HepG2 (cell line): ENCODE measurements around the gene PODXL2. TPM values are rescaled to one million over a fixed set of nuclear protein-coding genes. Genes with fewer than 3 reads are reported as not detected.

Source experiments
- ATAC-seq: fragments of 200-7000 bp; cut with Tn5 transposase; 3 replicates; pipeline ENCODE4 v1.9.1; 2020; ENCODE audit warnings: mild to moderate bottlenecking, moderate library complexity
- BruUV-seq: library from RNA; stranded (reverse); fragments of 400-500 nt; replicated peaks from 2 replicates; lab custom pipeline; 2021; lab: Mats Ljungman, UMichigan
- CTCF ChIA-PET: fragments of 300-600 bp; formaldehyde crosslinking; extraction: SDS; loops from one replicate; lab custom pipeline; 2021; ENCODE audit warnings: low total read pairs, inconsistent platforms, low intra/inter-chr PET ratio; lab: Yijun Ruan, JAX
- POLR2A ChIA-PET: fragments of 350-600 bp; sonication (Branson Sonifier 250); formaldehyde crosslinking; loops from one replicate; lab custom pipeline; 2020; ENCODE audit warnings: antibody characterized with exemption, inconsistent platforms; lab: Yijun Ruan, JAX
- DNase-seq: peaks from one replicate; pipeline ENCODE4 v3.0.0-alpha.2; 2015; ENCODE audit warnings: low spot score
- FAIRE-seq: peaks from 3 replicates; lab custom pipeline; 2011; peaks lifted over from hg19 to GRCh38; lab: Jason Lieb, UNC
- H2AFZ ChIP-seq: one replicate; pipeline ENCODE4 v1.6.1; 2011; ENCODE audit warnings: low read length, inconsistent platforms
- H3K27ac ChIP-seq: fragments of 300-600 bp; 3 replicates; pipeline ENCODE4 v1.8.0; 2011; ENCODE audit warnings: mixed run types, mild to moderate bottlenecking, mixed read lengths, low read length, inconsistent platforms; ENCODE audit not compliant: insufficient read depth; ENCODE audit errors: extremely low read length
- H3K27me3 ChIP-seq, 2 experiments: fragments of 200-600 bp in 1 of 2; 2 replicates in 1 of 2; 3 replicates in 1 of 2; pipeline versions ENCODE4 v1.6.0 to v1.8.0; 2011; ENCODE audit warnings: low read length in 2 of 2, mild to moderate bottlenecking in 2 of 2, moderate library complexity in 2 of 2, inconsistent platforms in 1 of 2; ENCODE audit not compliant: insufficient read depth in 2 of 2, control insufficient read depth in 1 of 2
- H3K36me3 ChIP-seq, 2 experiments: fragments of 200-600 bp in 1 of 2; replicated peaks in 1 of 2; 2 replicates in 1 of 2; 3 replicates in 1 of 2; pipeline versions ENCODE4 v1.5.1 to v1.8.0; 2011; ENCODE audit warnings: low read length in 2 of 2, inconsistent platforms in 1 of 2; ENCODE audit not compliant: insufficient read depth in 2 of 2, control insufficient read depth in 1 of 2
- H3K4me1 ChIP-seq: 2 replicates; pipeline ENCODE4 v1.5.1; 2012; ENCODE audit warnings: low read length, inconsistent platforms; ENCODE audit not compliant: insufficient read depth
- H3K4me2 ChIP-seq: 2 replicates; pipeline ENCODE4 v1.6.0; 2011; ENCODE audit warnings: low read depth, low read length, inconsistent platforms
- H3K4me3 ChIP-seq, 3 experiments: fragments of 200-600 bp in 1 of 3; sonication (generic), shearing (Covaris generic) in 1 of 3; replicated peaks in 1 of 3; 2 replicates each; pipeline ENCODE4 v1.5.1; 2011 to 2016; ENCODE audit warnings: low read length in 3 of 3, inconsistent platforms in 2 of 3, low read depth in 2 of 3, mild to moderate bottlenecking in 2 of 3, control low read depth in 1 of 3, mixed read lengths in 1 of 3; ENCODE audit not compliant: insufficient read depth in 1 of 3
- H3K79me2 ChIP-seq: one replicate; pipeline ENCODE4 v1.6.1; 2011; ENCODE audit warnings: low read length, inconsistent platforms; ENCODE audit not compliant: insufficient read depth
- H3K9ac ChIP-seq: 2 replicates; pipeline ENCODE4 v1.6.0; 2011; ENCODE audit warnings: mild to moderate bottlenecking, low read depth, low read length, inconsistent platforms; ENCODE audit not compliant: insufficient read depth
- H3K9me3 ChIP-seq: 2 replicates; pipeline ENCODE4 v1.5.1; 2012; ENCODE audit warnings: mild to moderate bottlenecking, low read length
- H4K20me1 ChIP-seq: 2 replicates; pipeline ENCODE4 v1.6.0; 2011; ENCODE audit warnings: inconsistent platforms, mild to moderate bottlenecking, low read length, moderate library complexity; ENCODE audit not compliant: insufficient read depth
- ARHGAP35 ChIP-seq: sonication (generic); formaldehyde crosslinking; IDR thresholded peaks from 2 replicates; pipeline ENCODE4 v1.9.0; 2022; ENCODE audit warnings: mild to moderate bottlenecking, inconsistent platforms, moderate library complexity, missing genetic modification reagents, borderline replicate concordance
- DMAP1 ChIP-seq: IDR thresholded peaks from 2 replicates; pipeline ENCODE4 v1.6.1; 2016
- HES4 ChIP-seq: sonication (generic); formaldehyde crosslinking; IDR thresholded peaks from 2 replicates; pipeline ENCODE4 v1.9.0; 2021; ENCODE audit warnings: mild to moderate bottlenecking, missing genetic modification reagents, borderline replicate concordance
- KAT2B ChIP-seq: fragments of 150-350 bp; IDR thresholded peaks from 2 replicates; pipeline ENCODE4 v1.6.1; 2014; ENCODE audit warnings: low read depth, low read length, borderline replicate concordance
- NFRKB ChIP-seq: fragments of 450-650 bp; IDR thresholded peaks from 2 replicates; pipeline ENCODE4 v1.6.1; 2017
- POGZ ChIP-seq: sonication (generic); formaldehyde crosslinking; IDR thresholded peaks from 2 replicates; pipeline ENCODE4 v1.4.0; 2020; ENCODE audit warnings: mild to moderate bottlenecking, missing genetic modification reagents
- POLR2AphosphoS5 ChIP-seq: IDR thresholded peaks from 2 replicates; pipeline ENCODE4 v1.6.1; 2012; ENCODE audit warnings: low read depth, low read length
- TBX3 ChIP-seq: fragments of 450-650 bp; IDR thresholded peaks from 2 replicates; pipeline ENCODE4 v1.6.1; 2017; ENCODE audit warnings: antibody characterized with exemption, mild to moderate bottlenecking, inconsistent platforms, borderline replicate concordance
- USF2 ChIP-seq, 2 experiments: sonication (generic) in 1 of 2; formaldehyde crosslinking in 1 of 2; IDR thresholded peaks; 2 replicates each; pipeline versions ENCODE4 v1.5.1 to v1.6.1; 2011 to 2020; ENCODE audit warnings: borderline replicate concordance in 1 of 2, low read depth in 1 of 2, low read length in 1 of 2, mild to moderate bottlenecking in 1 of 2, missing genetic modification reagents in 1 of 2, moderate library complexity in 1 of 2
- ZNF136 ChIP-seq: sonication (generic); formaldehyde crosslinking; IDR thresholded peaks from 2 replicates; pipeline ENCODE4 v1.8.1; 2022; ENCODE audit warnings: low read depth, mild to moderate bottlenecking, moderate library complexity, missing genetic modification reagents
- ZNF160 ChIP-seq: sonication (generic); formaldehyde crosslinking; IDR thresholded peaks from 2 replicates; pipeline ENCODE4 v1.8.0; 2022; ENCODE audit warnings: mild to moderate bottlenecking, inconsistent platforms, missing genetic modification reagents
- ZSCAN29 ChIP-seq: sonication (generic); formaldehyde crosslinking; conservative IDR thresholded peaks from 2 replicates; pipeline ENCODE4 v1.4.0; 2020; ENCODE audit warnings: mild to moderate bottlenecking, missing genetic modification reagents
- WGBS: methylation state at CpG from one replicate; pipeline ENCODE4 v1.1.6; 2017; ENCODE audit warnings: low lambda C conversion rate; 5-methylcytosine and 5-hydroxymethylcytosine counted together
- in situ Hi-C: cut with HindIII; loops from 2 replicates; pipeline ENCODE4 v1.10.0; 2017; ENCODE audit warnings: low pct_unique_long_range_greater_than_20kb; ENCODE audit not compliant: extremely low pct_ligation_motif_present
- intact Hi-C: fragments of 100-400 bp; cut with micrococcal nuclease; formaldehyde crosslinking; loops from one replicate; pipeline ENCODE4 v1.10.0; 2022; ENCODE audit not compliant: unreplicated experiment
- polyA plus RNA-seq, 8 experiments: library from polyadenylated mRNA; depleted of rRNA in 3 of 8; stranded (reverse) in 7 of 8; unstranded in 1 of 8; fragments of >200 nt; fragmentation: Illumina TruSeq in 4 of 8; extraction: Trizol in 4 of 8; gene quantifications; 2 replicates each; pipeline versions ENCODE4 v1.2.1 to v1.2.3, GENCODE V29; 2011 to 2016; ENCODE audit warnings: low read depth in 4 of 8, missing spikeins in 1 of 8, mixed read lengths in 1 of 8; ENCODE audit not compliant: insufficient read depth in 1 of 8
- total RNA-seq, 5 experiments: library from RNA; depleted of rRNA; stranded (reverse); fragments of >200 nt; fragmentation: Illumina TruSeq; extraction: Trizol; gene quantifications; 2 replicates each; pipeline ENCODE4 v1.2.3, GENCODE V29; 2016; ENCODE audit warnings: low read depth in 1 of 5

Gene PODXL2
- total and polyA plus RNA-seq, 2 of the 13 experiments (the other 11 are each of a cell fraction or from before 2014, with no cell fraction given) = 20.4 to 25.1 TPM

GRCh38 chr3:127639173-127640041, 10.4 kb downstream of the PODXL2 start (continued):
- no peak for TF ChIP-seq KAT2B
- no peak for TF ChIP-seq POLR2AphosphoS5
- TF ChIP-seq USF2 (IDR thresholded peaks at IDR 0.05; ENCODE audit: low read depth, low read length) = no peak
- no peak for TF ChIP-seq USF2 (CRISPR knock-in tag; IDR thresholded peaks at IDR 0.05; ENCODE audit: borderline replicate concordance)
- TF ChIP-seq ZNF160 (CRISPR knock-in tag) = no peak

GRCh38 chr3:127640042-127640355, 11.0 kb downstream of the PODXL2 start:
- POLR2A ChIA-PET = no interaction called here
- 88% methylated on average over 3 of the region's 3 CpGs for WGBS
- no peaks in the 10 kb centered on the region for H4K20me1 ChIP-seq
- H3K27me3 ChIP-seq = no peaks in the 10 kb centered on the region
- H3K27ac ChIP-seq = no peak overlapping the region
- no peak for DNase-seq
- H3K4me3 ChIP-seq = no peak overlapping the region
- CTCF ChIA-PET = no interaction called here
- in situ Hi-C loops (no loop called here), intact Hi-C loops (no loop called here)
- H2AFZ ChIP-seq = no peak overlapping the region
- TF ChIP-seq HES4 (CRISPR knock-in tag) (no peak), TBX3 (no peak), POGZ (CRISPR knock-in tag) (no peak), ZSCAN29 (no peak), NFRKB (no peak), ARHGAP35 (no peak), DMAP1 (CRISPR knock-in tag) (no peak), ZNF136 (CRISPR knock-in tag) (no peak)
- no peaks in the 10 kb centered on the region for H3K9me3 ChIP-seq
- no TSS peak for BruUV-seq
- no peak overlapping the region for H3K4me2 ChIP-seq
- H3K9ac ChIP-seq = no peak overlapping the region
- no peaks in the 10 kb centered on the region for H3K79me2 ChIP-seq
- peaks cover 0 to 3% of the 10 kb centered on the region in 2 experiments; a peak in 1 of 5 replicates for H3K36me3 ChIP-seq
- no peak for FAIRE-seq
- no peaks in the 10 kb centered on the region for H3K4me1 ChIP-seq
- no peak for ATAC-seq
